ENCODE measurements around the gene ATPAF1.
"Not testable (repeated sequence)": the region's sequence is repeated elsewhere in the genome, so short reads cannot be mapped to it uniquely, and the experiment has no call there.

ATPAF1 gene, protein sequence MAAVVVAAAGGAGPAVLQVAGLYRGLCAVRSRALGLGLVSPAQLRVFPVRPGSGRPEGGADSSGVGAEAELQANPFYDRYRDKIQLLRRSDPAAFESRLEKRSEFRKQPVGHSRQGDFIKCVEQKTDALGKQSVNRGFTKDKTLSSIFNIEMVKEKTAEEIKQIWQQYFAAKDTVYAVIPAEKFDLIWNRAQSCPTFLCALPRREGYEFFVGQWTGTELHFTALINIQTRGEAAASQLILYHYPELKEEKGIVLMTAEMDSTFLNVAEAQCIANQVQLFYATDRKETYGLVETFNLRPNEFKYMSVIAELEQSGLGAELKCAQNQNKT

DNA sequence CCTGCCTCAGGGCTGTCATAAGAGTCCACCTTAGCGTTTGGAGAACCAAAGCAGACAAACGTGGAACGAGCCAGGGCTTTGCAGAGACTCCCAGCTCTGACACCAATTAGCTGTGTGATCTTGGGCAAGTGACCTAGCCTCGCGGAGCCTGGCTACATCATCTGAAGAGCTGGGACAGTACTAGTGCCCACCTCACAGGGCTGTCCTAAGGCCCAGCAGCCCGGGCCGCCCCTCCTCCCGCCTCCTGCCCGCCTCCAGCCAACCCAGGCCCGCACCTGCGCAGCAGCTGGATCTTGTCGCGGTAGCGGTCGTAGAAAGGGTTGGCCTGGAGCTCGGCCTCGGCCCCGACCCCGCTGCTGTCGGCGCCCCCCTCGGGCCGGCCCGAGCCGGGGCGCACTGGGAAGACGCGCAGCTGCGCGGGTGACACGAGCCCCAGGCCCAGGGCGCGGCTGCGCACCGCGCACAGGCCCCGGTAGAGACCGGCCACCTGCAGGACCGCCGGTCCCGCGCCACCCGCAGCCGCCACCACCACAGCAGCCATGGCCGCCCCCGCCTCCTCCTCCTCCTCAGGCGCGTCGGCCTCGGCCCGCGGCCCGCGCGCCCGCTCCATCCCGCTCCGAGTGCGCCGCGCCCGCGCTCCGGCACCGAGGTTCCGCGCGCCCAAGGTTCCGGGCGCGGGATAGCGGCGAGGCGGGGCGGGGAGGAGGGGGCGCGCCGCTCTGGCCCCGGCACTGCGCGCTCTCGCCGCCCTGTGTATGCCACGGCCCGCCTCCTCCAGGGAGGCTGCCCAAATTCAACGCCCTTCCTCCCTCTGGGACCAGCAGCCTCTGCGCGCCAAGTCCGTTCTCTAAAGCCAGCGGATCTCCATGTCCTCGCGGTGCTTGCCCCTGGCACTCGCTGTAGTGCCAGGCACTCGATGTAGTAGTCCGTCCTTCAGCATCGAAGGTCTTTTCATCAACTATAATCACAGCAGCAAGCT lies at the start of gene ATPAF1:
Gene ATPAF1 (minus strand): TSS at position 583 of the 979 bp plus-strand sequence. CDS start 42 bp downstream, at position 541.
- peak; percentile 11 to 45 for DNase-seq (ENCODE audit: low read depth in 2 of 2)

DNA sequence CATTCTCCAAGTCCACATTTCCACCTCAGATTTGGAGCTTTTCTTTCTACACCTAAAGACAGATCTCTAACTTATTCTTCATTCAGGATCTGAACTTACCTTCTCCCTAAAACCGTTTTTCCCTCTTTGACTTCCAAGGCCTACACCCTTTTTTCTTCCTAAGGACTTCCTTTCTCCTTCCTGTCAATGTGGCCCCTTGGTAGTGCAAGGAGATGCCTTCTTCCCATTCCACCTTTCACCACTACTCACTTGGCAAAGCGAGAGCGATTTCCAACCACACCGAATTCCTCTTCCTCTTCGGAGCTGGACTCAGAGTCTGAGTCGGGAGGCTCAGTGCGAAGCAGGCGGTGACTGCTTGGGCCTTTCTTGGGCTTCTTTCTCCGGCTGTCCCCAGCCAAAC lies 49.5 kb upstream of the ATPAF1 start:
- no peak for DNase-seq (ENCODE audit: low read depth in 2 of 2)

DNA sequence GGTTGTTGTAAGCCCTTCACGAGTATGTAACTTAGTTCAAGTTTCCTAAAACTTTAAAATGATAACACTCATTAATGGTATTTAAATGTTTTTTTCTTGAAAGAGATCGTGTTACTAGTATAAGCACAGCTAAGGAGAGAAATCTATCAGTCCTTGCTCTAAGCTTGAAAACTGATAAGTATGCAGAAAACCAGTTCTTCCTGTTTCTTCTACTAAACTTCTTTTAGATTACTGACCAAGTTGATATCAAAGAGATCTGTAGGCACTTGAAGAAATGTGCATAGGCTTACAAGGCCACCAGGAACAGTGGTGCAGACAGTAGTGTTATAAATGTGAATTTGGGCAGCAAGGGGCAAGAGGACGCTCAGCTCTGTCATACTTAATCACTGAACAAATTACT lies 46.8 kb upstream of the ATPAF1 start:
- DNase-seq (ENCODE audit: low read depth in 2 of 2), result no peak

DNA sequence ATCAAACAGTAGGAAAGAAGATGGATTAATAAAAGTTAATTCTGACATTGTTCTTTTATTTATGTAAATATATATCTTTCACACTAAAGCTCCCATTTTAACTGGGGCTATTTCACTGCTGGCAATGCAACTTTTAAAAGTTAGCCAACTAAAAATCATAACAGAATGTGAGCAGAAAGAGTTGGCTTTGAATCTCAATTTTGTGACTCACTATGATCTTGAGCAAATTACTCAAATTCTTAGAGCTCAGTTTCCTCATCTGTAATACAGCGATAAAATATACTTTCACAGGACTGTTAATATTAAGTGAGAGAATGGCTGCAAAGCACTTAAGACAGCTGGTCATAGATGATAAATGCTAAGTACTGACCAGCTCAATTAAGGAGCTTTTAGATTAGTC lies 40.0 kb upstream of the ATPAF1 start:
- no peak for DNase-seq (ENCODE audit: low read depth in 2 of 2)

DNA sequence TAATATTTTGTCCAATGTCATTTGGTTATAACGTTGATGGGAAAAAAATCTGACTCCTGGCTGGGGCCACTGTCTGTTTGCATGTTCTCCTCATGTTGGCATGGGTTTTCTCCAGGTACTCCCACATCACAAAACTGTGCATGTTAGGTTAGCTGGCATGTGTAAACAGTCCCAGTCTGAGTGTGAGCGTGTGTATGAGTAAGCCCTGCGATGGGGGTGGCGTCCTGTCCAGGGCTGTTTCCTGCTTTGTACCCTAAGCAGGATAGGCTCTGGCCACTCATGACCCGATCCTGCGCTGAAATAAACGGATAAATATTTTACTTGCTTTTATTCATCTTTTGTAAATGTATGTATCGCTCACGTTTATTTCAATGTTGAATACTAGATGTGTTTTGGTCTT lies 37.2 kb upstream of the ATPAF1 start:
- DNase-seq (ENCODE audit: low read depth in 2 of 2), result no peak

DNA sequence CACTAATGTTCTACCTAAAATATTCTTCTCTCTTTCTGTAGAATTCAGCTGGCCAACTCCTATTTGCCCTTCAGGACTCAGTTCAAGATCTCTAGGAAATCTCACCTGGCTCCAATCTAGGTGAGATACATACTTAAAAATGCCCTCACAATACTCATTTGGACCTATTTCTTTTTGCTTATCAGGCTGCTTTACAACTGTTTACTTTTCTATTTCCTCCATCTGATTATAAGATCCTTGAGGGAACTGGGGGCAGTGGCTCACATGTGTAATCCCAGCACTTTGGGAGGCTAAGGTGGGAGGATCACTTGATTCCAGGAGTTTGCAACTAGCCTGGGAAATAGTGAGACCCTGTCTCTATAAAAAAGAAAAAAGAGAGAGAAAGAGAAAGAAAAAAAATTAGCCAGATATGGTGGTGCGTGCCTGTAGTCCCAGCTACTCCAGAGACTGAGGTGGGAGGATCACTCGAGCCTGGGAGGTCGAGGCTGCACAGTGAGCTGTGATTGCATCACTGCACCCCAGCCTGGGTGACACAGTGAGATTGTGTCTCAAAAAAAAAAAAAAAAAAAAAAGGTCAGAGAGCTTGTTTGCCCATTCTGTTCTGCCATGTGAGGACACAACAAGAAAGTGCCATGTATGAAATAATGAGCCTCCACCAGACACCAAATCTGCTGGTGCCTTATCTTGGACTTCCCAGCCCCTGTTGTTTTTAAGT lies 35.9 kb upstream of the ATPAF1 start:
- DNase-seq (ENCODE audit: low read depth in 2 of 2), result no peak

DNA sequence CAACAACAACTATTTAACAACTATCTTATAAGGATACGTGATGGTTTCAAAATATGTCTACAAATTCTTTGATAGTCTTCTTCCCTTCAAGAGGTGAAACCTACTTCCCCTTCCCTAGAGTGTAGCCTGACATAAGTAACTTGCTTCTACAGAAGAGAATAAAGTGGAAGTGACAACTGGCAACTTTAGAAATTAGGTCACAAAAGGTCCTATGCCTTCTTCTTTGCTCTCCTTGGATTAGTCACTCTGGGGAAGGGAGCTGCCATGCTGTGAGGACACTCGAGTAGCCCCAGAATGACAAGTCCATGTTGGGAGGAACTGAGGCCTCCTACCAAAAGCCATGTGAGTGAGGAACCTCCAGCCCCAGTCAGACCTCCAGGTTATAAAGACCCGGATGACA lies 31.5 kb upstream of the ATPAF1 start:
- DNase-seq (ENCODE audit: low read depth in 2 of 2), result no peak

DNA sequence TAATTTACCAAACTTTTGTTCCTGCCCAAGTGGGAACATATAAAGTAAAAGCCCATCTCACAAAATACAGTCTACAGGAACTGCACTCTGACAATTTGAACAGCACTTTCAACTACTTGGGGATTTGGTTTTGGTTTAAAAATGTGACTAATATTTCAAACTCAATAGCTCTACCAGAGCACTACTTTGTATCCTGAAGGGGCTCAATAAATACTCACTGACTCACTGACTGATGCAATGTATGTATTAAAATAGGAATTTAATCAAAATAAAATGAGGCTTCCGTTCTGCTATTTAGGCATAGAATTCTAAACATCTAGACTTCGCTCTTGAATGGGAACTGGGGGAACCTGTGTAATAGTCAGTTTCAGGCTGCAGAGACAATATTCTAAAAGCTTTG lies 28.9 kb upstream of the ATPAF1 start:
- DNase-seq (ENCODE audit: low read depth in 2 of 2), result no peak

DNA sequence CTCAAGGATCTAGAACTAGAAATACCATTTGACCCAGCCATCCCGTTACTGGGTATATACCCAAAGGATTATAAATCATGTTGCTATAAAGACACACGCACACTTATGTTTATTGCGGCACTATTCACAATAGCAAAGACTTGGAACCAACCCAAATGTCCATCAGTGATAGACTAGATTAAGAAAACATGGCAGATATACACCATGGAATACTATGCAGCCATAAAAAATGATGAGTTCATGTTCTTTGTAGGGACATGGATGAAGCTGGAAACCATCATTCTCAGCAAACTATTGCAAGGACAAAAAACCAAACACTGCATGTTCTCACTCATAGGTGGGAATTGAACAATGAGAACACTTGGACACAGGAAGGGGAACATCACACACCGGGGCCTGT lies 26.5 kb upstream of the ATPAF1 start:
- DNase-seq (ENCODE audit: low read depth in 2 of 2), result not testable (repeated sequence)

DNA sequence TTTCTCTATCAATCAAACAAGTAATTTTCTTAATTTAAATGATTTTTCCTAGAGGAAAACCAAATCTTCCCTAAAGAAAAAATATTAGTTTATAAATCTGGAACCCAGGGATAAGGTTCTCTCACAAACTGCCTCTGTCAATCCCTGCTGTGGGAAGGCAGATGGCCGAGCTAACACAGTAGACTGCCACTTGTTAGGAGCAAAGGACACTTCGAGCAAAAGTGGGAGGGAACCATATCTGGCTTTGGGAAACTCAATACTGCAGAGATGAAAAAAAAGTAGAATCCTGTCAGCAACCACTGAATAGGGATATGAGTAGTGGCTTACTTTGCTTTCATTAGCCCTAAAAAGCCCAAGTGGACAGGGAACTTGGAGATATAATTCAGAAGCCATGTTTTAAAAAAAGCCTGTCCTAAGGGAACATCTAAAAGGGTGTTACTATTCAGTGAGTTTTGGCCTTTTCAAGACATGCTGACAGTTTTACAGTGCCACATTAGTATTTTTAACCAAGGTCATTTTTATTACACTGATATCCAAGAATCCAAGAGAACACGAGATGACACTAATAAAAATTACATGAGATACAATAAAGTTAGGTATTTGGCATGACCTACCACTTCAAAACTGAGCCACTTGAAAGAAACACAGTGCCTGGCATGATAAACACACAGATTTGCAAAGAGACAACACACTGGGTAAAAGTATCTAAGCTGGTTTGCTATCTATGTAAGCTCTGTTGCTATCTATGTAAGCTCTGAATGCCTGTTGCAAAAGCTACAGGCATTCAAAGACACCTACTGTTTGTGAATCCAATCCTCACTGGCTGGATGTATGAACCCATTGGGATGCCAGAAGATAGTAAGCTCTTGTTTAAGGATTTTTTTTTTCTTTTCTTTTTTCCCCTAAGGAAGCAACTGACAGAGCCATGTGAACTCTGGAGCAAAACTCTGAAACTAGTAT lies 24.9 kb upstream of the ATPAF1 start:
- DNase-seq (ENCODE audit: low read depth in 2 of 2), result no peak

DNA sequence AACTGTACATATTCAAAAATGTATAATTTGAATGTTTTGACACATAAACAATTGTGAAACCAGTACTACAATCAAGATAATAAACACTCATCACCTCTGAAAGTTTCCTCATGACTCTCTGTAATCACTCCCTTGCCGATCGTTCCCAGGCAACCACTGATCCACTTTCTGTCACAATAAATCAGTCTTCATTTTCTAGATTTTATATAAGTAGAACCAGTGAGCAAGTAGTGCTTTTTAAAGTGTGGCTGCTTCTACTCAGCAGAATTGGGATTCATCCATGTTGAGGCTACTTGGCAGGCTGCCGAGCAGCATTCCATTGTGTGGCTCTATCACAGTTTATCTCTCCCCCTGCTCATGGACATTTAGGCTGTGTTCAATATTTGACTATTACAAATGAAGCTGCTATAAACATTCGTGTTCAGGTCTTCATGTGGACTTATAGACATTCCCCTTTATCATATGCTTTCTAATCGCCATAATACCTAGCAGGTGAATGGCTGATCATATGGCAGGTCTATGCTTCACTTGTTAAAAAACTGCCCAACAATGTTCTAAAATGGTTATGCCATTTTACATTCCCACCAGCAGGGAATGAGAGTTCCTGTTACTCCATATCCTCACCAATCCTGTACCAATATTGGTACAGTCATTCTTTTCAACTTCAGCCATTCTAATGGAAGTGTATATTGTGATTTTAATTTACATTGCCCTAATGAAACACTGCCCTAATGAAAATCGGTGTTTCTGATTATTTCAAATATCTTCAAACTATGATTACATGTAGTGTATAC lies 24.0 kb upstream of the ATPAF1 start:
- no peak for DNase-seq (ENCODE audit: low read depth in 2 of 2)

DNA sequence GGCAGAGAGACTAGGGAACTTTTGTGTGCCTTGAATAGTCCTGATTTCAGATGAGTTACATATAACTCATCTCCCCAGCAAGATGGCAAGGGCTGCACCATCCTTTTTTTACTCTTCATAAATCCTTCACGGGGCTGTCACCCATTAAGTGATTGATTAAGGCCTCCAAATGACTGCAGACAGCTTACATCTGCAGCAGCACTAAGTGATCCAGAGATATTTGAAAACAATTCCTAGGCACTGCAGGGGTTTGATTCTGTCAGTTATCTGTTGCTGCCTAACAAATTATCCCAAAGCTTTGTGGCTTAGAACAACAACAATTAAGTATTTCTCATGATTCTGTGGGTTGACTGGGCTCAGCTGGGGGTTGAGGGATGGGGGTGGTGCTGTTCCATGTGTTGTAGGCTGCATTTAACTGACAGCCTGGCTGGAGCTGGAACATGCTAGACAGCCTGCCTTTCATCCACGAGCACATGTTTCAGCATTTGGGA lies 22.8 kb upstream of the ATPAF1 start:
- DNase-seq (ENCODE audit: low read depth in 2 of 2), result no peak

DNA sequence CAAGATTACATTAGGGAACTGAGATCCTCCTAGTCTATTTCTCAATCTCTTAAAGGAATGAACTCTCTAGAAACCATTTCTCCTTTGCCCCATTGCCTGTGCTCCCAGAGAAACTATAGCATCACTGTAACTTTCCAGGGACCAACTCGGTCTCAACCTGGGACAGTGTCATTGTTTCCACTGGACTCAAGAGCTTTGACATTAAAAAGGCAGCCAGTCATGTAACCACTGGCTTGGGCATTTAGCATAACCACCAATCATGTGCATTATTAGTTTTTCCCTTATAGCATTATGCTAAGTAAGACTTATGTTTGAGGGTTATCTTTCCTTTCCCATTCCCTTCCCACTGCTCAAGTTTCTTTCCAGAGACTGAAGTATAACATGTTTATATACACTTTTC lies 21.7 kb upstream of the ATPAF1 start:
- no peak for DNase-seq (ENCODE audit: low read depth in 2 of 2)

DNA sequence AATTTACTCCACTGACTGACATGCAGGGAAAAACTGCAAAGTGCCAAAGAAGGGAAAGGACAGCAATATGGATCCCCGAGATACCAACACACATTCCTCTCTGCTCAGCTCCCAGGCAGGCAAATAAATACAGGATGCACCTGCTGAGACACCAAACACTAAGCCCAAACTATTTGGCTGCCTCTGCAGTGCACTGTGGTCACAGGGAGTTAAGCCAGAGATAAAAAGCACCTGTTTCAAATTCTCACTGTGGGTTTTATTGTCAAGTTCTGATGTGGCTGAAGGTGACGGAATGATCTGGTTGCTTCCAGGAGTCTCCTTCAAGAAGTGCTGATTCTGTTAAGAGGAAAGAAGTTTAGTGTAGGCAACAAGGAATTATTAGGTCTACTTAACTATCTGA lies 21.2 kb upstream of the ATPAF1 start:
- no peak for DNase-seq (ENCODE audit: low read depth in 2 of 2)

DNA sequence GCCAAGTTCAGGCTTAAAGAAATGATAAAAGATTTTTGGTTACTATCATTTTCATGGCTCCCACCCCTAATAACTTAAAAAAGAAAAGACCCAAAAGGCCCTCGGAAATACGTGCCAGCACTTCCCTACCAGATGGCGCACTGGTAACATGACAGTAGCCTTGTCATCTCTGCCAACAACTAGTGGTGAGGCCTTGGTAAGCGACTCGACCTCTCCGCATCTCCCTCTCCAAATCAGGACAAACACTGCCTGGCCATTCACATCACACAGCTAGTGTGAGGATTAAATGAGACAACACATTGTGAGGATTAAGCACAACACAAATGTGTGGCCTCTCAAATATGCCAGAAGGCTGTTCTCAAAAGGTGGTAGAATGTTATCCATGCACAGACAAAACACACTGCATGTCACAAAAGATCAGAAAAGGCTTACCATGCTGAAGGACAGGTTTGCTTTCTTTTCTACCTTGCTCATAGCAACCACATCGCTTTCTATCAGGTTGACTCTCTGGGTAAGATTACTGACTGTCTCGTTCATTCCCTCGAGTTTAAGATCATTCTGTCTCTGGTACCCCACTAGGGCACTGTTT lies 19.9 kb upstream of the ATPAF1 start:
- no peak for DNase-seq (ENCODE audit: low read depth in 2 of 2)

DNA sequence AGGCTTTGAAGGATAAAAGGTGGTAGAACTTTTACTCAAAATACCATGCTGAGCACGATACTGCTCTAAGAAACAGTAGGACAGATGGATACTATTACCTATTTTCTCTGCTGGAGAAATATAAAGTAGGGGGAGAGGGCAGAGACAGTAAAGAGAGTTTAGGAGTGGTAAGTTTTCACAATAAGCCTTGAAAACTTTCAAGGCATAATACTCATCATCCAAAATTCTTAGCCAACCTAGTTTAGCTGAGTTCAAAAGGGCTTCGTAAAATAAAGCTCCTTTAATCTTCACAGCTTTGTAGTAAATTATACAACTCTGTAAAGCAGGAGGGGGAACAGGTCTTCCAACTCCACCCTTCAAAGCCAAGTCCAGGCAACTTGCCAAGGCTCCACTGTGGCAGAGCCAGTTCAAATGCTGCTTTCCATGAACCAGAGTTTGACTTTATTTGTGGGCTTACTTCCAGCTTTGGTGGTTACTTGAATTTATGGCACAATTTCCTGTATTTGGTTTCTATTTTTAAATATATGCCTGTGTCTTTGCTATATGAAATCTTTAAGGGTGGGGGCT lies 19.0 kb upstream of the ATPAF1 start:
- DNase-seq (ENCODE audit: low read depth in 2 of 2), result no peak

DNA sequence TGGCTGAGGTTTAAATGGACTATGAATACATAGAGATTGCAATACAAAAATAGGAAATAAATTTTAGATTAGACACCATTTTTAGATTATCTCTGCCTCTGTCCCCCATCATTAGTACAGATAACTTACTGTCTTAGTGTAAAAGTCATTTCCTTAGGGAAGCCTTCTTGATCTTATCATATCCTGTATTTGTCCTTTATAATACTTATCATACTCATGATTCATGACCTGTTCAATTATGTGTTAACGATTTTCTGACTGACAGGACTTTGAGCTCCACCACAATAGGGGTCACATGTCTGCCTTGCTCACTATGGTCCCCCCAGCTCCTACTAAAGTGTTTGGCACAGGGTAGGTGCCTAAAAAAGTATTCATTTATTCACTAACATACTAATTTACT lies 18.1 kb upstream of the ATPAF1 start:
- no peak for DNase-seq (ENCODE audit: low read depth in 2 of 2)

DNA sequence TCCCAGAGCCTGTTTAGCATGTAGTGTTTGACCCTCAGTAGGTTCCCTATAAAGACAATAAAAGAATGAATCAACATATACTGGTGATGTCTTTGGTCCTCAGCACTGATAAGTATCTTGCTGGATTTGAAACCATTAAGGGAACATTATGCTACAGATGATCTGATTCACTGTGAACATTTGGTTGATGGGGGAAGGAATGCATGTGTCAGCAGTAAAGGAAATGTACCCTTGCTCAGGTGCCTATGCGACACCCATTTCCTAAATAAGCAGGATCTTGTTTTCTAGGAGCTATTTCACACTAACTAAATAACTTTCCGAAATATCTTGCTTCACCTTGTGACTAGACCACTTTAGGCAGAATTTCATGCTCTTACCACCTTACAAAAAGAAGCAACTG lies 16.5 kb upstream of the ATPAF1 start:
- DNase-seq (ENCODE audit: low read depth in 2 of 2), result no peak

DNA sequence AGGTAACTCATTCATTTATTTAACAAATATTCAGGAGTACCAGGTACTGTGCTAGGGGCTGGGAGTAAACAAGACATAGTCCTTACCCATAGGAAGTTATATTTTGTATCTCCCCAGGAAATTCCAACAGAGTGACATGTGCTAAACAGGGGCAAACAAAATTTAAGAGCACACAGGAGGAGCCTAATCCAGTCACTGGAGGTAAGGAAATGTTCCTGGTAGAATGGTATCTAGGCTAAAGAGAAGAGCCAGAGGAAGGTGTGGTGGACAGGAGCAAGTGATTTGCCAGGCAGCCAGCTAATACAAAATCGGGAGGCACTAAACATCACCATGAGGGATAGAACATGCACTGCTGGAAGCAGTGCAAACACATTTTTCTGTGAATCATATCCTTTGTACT lies 13.9 kb upstream of the ATPAF1 start:
- no peak for DNase-seq (ENCODE audit: low read depth in 2 of 2)

All from stimulated activated CD4-positive, alpha-beta T cell treated with anti-CD3 and anti-CD28 coated beads, Interleukin-1b, Interleukin-23, amount 100 ng/mL, for 1 hour (primary cell).